HepG2 (cell line): Measurements from ENCODE around the gene ZNF792.

Experiments
- ATF1 ChIP-seq: IDR thresholded peaks from 2 replicates; pipeline ENCODE4 v1.6.1; 2016; ENCODE audit warnings: mild to moderate bottlenecking, control low read depth
- BRD4 ChIP-seq: sonication (generic); formaldehyde crosslinking; IDR thresholded peaks from 2 replicates; pipeline ENCODE4 v1.4.0; 2020; ENCODE audit warnings: missing genetic modification reagents
- CBX2 ChIP-seq, 2 experiments: fragments of 200-600 bp in 1 of 2; sonication (generic); formaldehyde crosslinking in 1 of 2; IDR thresholded peaks; 2 replicates each; pipeline versions ENCODE4 v1.7.0 to v1.8.1; 2018 to 2022; ENCODE audit warnings: low read depth in 2 of 2, low read length in 1 of 2, mild to moderate bottlenecking in 1 of 2, missing genetic modification reagents in 1 of 2
- GABPA ChIP-seq, 2 experiments: IDR thresholded peaks; 2 replicates each; pipeline ENCODE4 v1.6.1; 2011 to 2016; ENCODE audit warnings: low read depth in 2 of 2, low read length in 1 of 2, missing biosample characterization in 1 of 2, missing genetic modification characterization in 1 of 2
- MAFG ChIP-seq: sonication (generic); formaldehyde crosslinking; IDR thresholded peaks from 2 replicates; pipeline ENCODE4 v1.5.1; 2020; ENCODE audit warnings: mild to moderate bottlenecking, missing genetic modification reagents
- POLR2A ChIP-seq, 2 experiments: IDR thresholded peaks; 2 replicates each; pipeline ENCODE4 v1.6.1; 2011; ENCODE audit warnings: low read depth in 2 of 2, low read length in 2 of 2, mild to moderate bottlenecking in 1 of 2, moderate library complexity in 1 of 2; ENCODE audit not compliant: insufficient read depth in 1 of 2
- ZBTB8A ChIP-seq: sonication (generic); formaldehyde crosslinking; IDR thresholded peaks from 2 replicates; pipeline ENCODE4 v1.4.0; 2020; ENCODE audit warnings: mild to moderate bottlenecking, low read depth, missing genetic modification reagents, borderline replicate concordance
- ZNF672 ChIP-seq: sonication (generic); formaldehyde crosslinking; IDR thresholded peaks from 2 replicates; pipeline ENCODE4 v1.8.1; 2022; ENCODE audit warnings: missing genetic modification reagents
- TF ChIP-seq, protein P1 (sequence below): sonication (generic); formaldehyde crosslinking; conservative IDR thresholded peaks from 2 replicates; pipeline ENCODE4 v1.4.0; 2020; ENCODE audit warnings: missing genetic modification reagents
- TF ChIP-seq, protein P2 (sequence below): sonication (generic); formaldehyde crosslinking; IDR thresholded peaks from 2 replicates; pipeline ENCODE4 v1.5.0; 2020; ENCODE audit warnings: mild to moderate bottlenecking, missing genetic modification reagents, moderate library complexity
- TF ChIP-seq, protein P3 (sequence below): sonication (generic); formaldehyde crosslinking; IDR thresholded peaks from 2 replicates; pipeline ENCODE4 v1.9.0; 2022; ENCODE audit warnings: low read depth, missing genetic modification reagents

DNA sequence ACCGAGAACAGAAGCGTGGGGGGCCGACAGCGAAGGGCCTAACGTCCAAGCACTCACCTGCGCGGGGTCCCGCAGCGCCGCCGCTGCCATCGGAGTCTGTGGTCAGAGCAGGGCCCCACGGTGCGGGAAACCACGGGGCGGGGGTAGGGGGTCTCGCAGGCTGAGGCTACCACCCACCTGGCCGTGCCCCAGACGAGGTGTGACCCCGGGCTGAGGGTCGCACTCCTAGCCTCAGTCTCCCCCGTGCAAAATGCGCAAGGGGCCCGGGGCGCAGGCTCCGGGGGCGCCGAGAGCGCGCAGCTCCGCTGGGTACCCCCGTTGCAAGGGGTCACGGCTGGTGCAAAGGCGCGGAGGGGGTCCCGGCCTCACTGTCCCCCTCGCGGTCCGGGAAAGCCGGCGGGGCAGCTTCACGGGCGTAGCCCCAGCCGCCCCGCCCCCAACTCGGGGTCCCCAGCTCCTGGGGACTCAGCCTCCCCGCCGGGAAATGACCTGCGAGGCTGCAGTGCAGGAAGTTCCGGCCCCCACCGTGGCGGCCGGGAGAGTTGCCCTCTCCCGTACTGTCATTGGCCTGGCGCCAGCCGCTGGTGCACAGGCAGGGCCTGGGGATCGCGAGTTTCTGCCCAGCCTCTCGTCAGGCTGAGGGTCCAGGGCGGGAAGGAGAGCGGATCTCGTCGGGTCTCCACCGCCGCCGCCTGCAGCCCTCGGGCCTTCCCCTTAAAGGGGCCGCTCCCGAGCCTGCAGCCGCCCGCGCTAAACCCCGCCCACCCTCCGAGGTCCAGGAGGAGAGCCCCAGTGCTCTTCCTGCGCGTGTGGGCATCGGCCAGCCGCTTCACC, at the start of gene ZNF792:
- TF ChIP-seq BRD4 (no peak; the same call in 1 of the 2 replicates), MAFG (CRISPR knock-in tag) (no peak), POLR2A (IDR thresholded peaks at IDR 0.05; ENCODE audit: insufficient read depth in 1 of 2, low read depth in 2 of 2, low read length in 2 of 2) (peak in 1 of 2 experiments; percentile 66; a peak in 2 of 4 replicates), ZBTB8A (no peak), ZNF672 (CRISPR knock-in tag) (no peak), GABPA (IDR thresholded peaks at IDR 0.05; ENCODE audit: low read depth, low read length) (peak; percentile 66), GABPA (CRISPR knock-in tag; IDR thresholded peaks at IDR 0.05; ENCODE audit: low read depth) (peak; percentile 84), ATF1 (no peak), CBX2 (IDR thresholded peaks at IDR 0.05; ENCODE audit: low read depth, low read length) (no peak), CBX2 (CRISPR knock-in tag; IDR thresholded peaks at IDR 0.05; ENCODE audit: low read depth) (no peak)
- TF ChIP-seq, protein P1, sequence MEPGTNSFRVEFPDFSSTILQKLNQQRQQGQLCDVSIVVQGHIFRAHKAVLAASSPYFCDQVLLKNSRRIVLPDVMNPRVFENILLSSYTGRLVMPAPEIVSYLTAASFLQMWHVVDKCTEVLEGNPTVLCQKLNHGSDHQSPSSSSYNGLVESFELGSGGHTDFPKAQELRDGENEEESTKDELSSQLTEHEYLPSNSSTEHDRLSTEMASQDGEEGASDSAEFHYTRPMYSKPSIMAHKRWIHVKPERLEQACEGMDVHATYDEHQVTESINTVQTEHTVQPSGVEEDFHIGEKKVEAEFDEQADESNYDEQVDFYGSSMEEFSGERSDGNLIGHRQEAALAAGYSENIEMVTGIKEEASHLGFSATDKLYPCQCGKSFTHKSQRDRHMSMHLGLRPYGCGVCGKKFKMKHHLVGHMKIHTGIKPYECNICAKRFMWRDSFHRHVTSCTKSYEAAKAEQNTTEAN (CRISPR knock-in tag): no peak
- TF ChIP-seq, protein P2, sequence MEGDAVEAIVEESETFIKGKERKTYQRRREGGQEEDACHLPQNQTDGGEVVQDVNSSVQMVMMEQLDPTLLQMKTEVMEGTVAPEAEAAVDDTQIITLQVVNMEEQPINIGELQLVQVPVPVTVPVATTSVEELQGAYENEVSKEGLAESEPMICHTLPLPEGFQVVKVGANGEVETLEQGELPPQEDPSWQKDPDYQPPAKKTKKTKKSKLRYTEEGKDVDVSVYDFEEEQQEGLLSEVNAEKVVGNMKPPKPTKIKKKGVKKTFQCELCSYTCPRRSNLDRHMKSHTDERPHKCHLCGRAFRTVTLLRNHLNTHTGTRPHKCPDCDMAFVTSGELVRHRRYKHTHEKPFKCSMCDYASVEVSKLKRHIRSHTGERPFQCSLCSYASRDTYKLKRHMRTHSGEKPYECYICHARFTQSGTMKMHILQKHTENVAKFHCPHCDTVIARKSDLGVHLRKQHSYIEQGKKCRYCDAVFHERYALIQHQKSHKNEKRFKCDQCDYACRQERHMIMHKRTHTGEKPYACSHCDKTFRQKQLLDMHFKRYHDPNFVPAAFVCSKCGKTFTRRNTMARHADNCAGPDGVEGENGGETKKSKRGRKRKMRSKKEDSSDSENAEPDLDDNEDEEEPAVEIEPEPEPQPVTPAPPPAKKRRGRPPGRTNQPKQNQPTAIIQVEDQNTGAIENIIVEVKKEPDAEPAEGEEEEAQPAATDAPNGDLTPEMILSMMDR (CRISPR knock-in tag): 0 out of 2 replicates have a peak, but pooled peaks have one; percentile 14
- TF ChIP-seq, protein P3, sequence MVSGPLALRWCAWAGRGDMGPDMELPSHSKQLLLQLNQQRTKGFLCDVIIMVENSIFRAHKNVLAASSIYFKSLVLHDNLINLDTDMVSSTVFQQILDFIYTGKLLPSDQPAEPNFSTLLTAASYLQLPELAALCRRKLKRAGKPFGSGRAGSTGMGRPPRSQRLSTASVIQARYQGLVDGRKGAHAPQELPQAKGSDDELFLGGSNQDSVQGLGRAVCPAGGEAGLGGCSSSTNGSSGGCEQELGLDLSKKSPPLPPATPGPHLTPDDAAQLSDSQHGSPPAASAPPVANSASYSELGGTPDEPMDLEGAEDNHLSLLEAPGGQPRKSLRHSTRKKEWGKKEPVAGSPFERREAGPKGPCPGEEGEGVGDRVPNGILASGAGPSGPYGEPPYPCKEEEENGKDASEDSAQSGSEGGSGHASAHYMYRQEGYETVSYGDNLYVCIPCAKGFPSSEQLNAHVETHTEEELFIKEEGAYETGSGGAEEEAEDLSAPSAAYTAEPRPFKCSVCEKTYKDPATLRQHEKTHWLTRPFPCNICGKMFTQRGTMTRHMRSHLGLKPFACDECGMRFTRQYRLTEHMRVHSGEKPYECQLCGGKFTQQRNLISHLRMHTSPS: no peak
